IPS-20b (cell line): Measurements from ENCODE around the gene PTMS.
A peak's percentile ranks its signal among the peaks of the same experiment; 100 is the strongest.
"Not testable (repeated sequence)": the region's sequence is repeated elsewhere in the genome, so short reads cannot be mapped to it uniquely, and the experiment has no call there.

Experiments used
- H3K27ac ChIP-seq: one replicate; pipeline ENCODE4 v1.5.1; 2013; ENCODE audit warnings: low read length
- H3K27me3 ChIP-seq: 2 replicates; pipeline ENCODE4 v1.6.1; 2013; ENCODE audit warnings: mild to moderate bottlenecking, low read length, inconsistent platforms; ENCODE audit not compliant: insufficient read depth
- H3K36me3 ChIP-seq: 2 replicates; pipeline ENCODE4 v1.6.1; 2013; ENCODE audit warnings: low read depth, mild to moderate bottlenecking, inconsistent platforms, low read length, moderate library complexity; ENCODE audit not compliant: insufficient read depth
- H3K4me1 ChIP-seq: 2 replicates; pipeline ENCODE4 v1.6.1; 2013; ENCODE audit warnings: mild to moderate bottlenecking, control low read depth, inconsistent platforms, low read length, moderate library complexity; ENCODE audit not compliant: insufficient read depth
- H3K4me3 ChIP-seq: 2 replicates; pipeline ENCODE4 v1.5.1; 2013; ENCODE audit warnings: mild to moderate bottlenecking, low read length, inconsistent platforms
- H3K9ac ChIP-seq: 2 replicates; pipeline ENCODE4 v1.6.1; 2013; ENCODE audit warnings: low read depth, mild to moderate bottlenecking, inconsistent platforms, low read length, moderate library complexity
- H3K9me3 ChIP-seq: 2 replicates; pipeline ENCODE4 v1.6.1; 2013; ENCODE audit warnings: mild to moderate bottlenecking, low read depth, low read length, inconsistent platforms; ENCODE audit not compliant: insufficient read depth

PTMS gene

GRCh38 chr12:6736754-6737153 lies 29.4 kb upstream of the PTMS start:
- Histone ChIP-seq H3K4me3 (no peak overlapping the region), H3K4me1 (no peaks in the 10 kb centered on the region), H3K9me3 (no peaks in the 10 kb centered on the region), H3K9ac (no peak overlapping the region), H3K27ac (no peak overlapping the region), H3K36me3 (peaks cover 7% of the 10 kb centered on the region), H3K27me3 (no peaks in the 10 kb centered on the region)

DNA sequence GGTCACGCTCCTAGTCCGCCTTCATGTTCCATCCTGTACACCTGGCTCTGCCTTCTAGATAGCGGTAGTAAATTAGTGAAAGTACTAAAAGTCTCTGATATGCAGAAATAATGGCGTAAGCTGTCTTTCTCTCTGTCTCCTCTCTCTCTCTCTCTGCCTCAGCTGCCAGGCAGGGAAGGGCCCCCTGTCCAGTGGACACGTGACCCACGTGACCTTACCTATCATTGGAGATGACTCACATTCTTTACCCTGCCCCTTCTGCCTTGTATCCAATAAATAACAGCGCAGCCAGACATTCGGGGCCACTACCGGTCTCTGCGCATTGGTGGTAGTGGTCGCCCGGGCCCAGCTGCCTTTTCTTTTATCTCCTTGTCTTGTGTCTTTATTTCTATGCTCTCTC lies 24.1 kb upstream of the PTMS start:
- not testable (repeated sequence) for H3K4me1 ChIP-seq, H3K9ac ChIP-seq, H3K4me3 ChIP-seq, H3K27me3 ChIP-seq, H3K9me3 ChIP-seq, H3K27ac ChIP-seq
- H3K36me3 ChIP-seq, result peaks cover 17% of the 10 kb centered on the region

DNA sequence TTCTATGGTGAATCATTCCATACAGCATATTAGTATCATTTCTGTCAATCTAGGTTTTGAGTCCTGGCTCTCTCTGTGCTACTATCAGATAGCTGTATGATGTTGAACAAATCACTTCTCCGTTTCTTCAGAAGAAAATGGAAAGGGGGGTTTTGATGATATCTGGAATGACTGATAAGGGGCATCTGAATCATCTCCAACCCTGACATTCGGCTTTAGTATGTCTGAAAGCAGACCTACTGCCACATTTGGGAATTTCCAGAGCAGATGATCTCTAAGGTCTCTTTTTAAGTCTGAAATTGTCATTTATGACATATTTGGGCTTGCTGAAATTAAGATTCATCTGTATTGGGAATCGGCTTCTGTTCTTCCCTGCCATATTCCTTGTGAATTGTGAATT lies 23.3 kb upstream of the PTMS start:
- Histone ChIP-seq H3K9ac (no peak overlapping the region), H3K36me3 (peaks cover 25% of the 10 kb centered on the region), H3K27me3 (no peaks in the 10 kb centered on the region), H3K4me1 (no peaks in the 10 kb centered on the region), H3K27ac (no peak overlapping the region), H3K9me3 (no peaks in the 10 kb centered on the region), H3K4me3 (no peak overlapping the region)

- not testable (repeated sequence) for H3K9me3 ChIP-seq, H3K27ac ChIP-seq, H3K9ac ChIP-seq, H3K27me3 ChIP-seq, H3K4me3 ChIP-seq, H3K4me1 ChIP-seq
- H3K36me3 ChIP-seq, result peaks cover 29% of the 10 kb centered on the region
Observed at GRCh38 chr12:6743300-6743699, 22.9 kb upstream of the PTMS start.

- Histone ChIP-seq H3K9ac (no peak overlapping the region), H3K9me3 (no peaks in the 10 kb centered on the region), H3K27ac (no peak overlapping the region), H3K36me3 (peaks cover 56% of the 10 kb centered on the region), H3K4me3 (no peak overlapping the region), H3K4me1 (no peaks in the 10 kb centered on the region), H3K27me3 (no peaks in the 10 kb centered on the region)
Observed at GRCh38 chr12:6745741-6746525, 20.2 kb upstream of the PTMS start.

GRCh38 chr12:6747216-6747615 lies 18.9 kb upstream of the PTMS start:
- H3K27me3 ChIP-seq, result no peaks in the 10 kb centered on the region
- peaks cover 67% of the 10 kb centered on the region for H3K36me3 ChIP-seq
- H3K27ac ChIP-seq, result no peak overlapping the region
- no peaks in the 10 kb centered on the region for H3K4me1 ChIP-seq
- H3K9ac ChIP-seq, result no peak overlapping the region
- no peaks in the 10 kb centered on the region for H3K9me3 ChIP-seq
- H3K4me3 ChIP-seq, result no peak overlapping the region

DNA sequence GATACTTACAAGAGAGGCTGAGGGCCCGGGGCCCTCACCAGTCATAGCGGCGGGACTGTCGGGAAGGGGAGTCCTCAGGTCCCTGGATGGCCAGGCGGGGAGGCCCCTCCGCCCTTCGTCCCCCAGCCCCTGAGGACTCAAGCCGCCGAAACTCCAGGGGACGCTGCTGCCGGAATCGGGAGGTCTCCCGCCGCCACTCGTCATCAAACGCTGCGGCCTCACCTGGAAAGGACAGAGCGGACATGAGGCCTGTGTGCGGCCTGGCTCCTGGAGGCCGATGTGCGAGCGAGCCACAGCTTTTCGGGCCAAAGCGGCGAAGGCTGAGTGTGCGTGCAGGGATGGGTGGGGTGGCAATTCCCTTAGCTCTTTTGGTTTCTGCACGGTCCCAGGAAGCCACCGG lies 17.4 kb upstream of the PTMS start:
- Histone ChIP-seq H3K27me3 (no peaks in the 10 kb centered on the region), H3K9me3 (no peaks in the 10 kb centered on the region), H3K9ac (no peak overlapping the region), H3K27ac (no peak overlapping the region), H3K4me3 (no peak overlapping the region), H3K4me1 (peaks cover 1% of the 10 kb centered on the region; the same call in 1 of the 2 replicates), H3K36me3 (peaks cover 67% of the 10 kb centered on the region)

DNA sequence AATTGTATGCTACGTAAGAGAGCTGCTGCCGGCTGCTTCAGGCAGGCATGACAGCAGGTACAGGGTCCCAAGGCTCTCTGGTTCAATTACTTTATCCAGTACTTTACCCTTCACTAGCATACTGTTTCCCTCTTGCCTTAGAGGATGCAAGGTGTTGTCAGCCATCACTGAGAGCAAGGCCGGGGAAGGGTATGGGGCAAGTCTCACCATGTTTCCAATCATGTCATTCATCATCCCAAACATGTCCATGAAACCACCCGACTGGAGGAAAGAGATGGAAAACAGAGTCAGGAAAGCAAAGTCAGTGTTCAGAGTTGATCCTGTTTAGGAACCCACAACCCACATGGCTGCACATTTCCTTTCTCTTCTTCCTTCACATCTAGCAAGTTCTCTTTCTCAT lies 15.7 kb upstream of the PTMS start:
- Histone ChIP-seq H3K36me3 (peaks cover 65% of the 10 kb centered on the region), H3K9ac (no peak overlapping the region), H3K4me3 (no peak overlapping the region), H3K4me1 (peaks cover 7% of the 10 kb centered on the region; the same call in 1 of the 2 replicates), H3K9me3 (no peaks in the 10 kb centered on the region), H3K27ac (no peak overlapping the region), H3K27me3 (no peaks in the 10 kb centered on the region)

GRCh38 chr12:6751767-6752166 lies 14.4 kb upstream of the PTMS start:
- no peaks in the 10 kb centered on the region for H3K9me3 ChIP-seq
- no peaks in the 10 kb centered on the region for H3K27me3 ChIP-seq
- peak overlapping the region; percentile 93; the same call in 1 of the 2 replicates for H3K9ac ChIP-seq
- H3K4me3 ChIP-seq, result peak overlapping the region; percentile 86
- H3K27ac ChIP-seq, result no peak overlapping the region
- H3K4me1 ChIP-seq, result peaks cover 7% of the 10 kb centered on the region; the same call in 1 of the 2 replicates
- H3K36me3 ChIP-seq, result peaks cover 53% of the 10 kb centered on the region

DNA sequence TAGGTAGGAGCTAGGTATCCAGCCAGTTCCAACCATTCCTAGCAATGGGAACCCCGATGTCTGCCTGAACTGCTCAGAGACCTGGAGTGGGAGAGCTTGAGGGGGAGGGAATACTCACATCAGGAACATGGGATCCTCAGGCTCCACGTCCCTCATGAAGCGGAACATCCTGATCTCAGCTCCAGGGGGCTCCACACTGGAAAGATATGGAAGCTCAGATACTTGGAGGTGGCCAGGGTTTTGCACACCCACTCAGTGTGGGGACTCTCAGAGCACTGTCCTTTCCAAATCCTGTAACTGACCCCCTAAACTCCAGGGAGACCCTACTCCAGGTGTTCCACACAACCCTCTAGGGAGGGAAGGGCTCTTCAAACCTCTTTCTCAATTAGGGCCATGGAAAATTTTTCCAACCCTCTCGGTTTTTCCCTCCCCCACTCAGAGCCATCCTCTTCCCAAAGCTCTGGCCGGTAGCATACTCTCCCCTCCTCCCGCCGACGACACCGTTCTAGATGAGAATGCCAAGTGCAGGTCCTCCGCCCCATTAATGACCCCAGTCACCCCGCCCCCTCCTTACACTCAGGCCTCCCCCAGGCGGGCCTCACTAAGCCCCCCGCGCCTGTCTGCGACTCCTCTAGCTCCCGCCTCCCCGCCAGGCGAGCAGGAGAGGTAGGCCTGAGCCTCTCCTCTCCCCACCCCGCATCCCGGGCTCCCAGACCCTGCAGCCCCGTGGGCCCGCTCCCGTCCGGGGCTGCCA lies 13.8 kb upstream of the PTMS start:
- peak overlapping the region; percentile 90 for H3K27ac ChIP-seq
- no peaks in the 10 kb centered on the region for H3K9me3 ChIP-seq
- H3K4me3 ChIP-seq, result peak overlapping the region; percentile 86
- no peaks in the 10 kb centered on the region for H3K27me3 ChIP-seq
- H3K9ac ChIP-seq, result peak overlapping the region; percentile 93
- peaks cover 7% of the 10 kb centered on the region; the same call in 1 of the 2 replicates for H3K4me1 ChIP-seq
- peaks cover 47% of the 10 kb centered on the region for H3K36me3 ChIP-seq

GRCh38 chr12:6752921-6753771 lies 13.0 kb upstream of the PTMS start, which contains the start of gene MLF2:
MLF2 (minus strand) TSS chr12:6753141; CDS start chr12:6752334, 807 bp downstream.
- Histone ChIP-seq H3K36me3 (peaks cover 39% of the 10 kb centered on the region), H3K9ac (peak within 1 kb of the TSS; percentile 93), H3K27ac (peak within 1 kb of the TSS; percentile 90), H3K27me3 (no peaks in the 10 kb centered on the region), H3K4me1 (peaks cover 7% of the 10 kb centered on the region; the same call in 1 of the 2 replicates), H3K4me3 (peak within 1 kb of the TSS; percentile 86), H3K9me3 (no peaks in the 10 kb centered on the region)
